HG02943 (cell line): ENCODE measurements around the gene MTR.
"Not testable (repeated sequence)": the region's sequence is repeated elsewhere in the genome, so short reads cannot be mapped to it uniquely, and the experiment has no call there.

Source experiments
- ATAC-seq: cut with Tn5 transposase; IDR thresholded peaks from one replicate; pipeline ENCODE4 v1.9.1; 2021; ENCODE audit warnings: mild to moderate bottlenecking, low read depth, moderate library complexity; ENCODE audit not compliant: unreplicated experiment

MTR gene

DNA sequence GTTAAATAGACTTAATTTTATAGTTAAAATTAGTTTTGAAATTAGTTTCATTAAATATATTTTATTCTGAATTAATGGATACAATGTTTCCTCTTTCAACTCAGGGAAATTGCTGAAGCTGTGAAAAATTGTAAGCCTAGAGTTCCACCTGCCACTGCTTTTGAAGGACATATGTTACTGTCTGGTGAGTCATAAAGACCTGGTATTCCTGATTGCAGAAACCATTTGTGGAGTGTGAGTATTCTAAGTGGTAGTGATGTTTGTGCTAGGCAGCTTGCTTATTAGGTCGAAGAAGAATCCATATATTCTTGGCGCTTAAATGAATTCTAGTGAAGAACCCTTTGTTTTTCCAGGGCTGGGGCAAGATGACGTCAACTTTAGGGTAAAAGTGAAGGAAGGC is 34.0 kb downstream of the MTR start:
- no peak for ATAC-seq

DNA sequence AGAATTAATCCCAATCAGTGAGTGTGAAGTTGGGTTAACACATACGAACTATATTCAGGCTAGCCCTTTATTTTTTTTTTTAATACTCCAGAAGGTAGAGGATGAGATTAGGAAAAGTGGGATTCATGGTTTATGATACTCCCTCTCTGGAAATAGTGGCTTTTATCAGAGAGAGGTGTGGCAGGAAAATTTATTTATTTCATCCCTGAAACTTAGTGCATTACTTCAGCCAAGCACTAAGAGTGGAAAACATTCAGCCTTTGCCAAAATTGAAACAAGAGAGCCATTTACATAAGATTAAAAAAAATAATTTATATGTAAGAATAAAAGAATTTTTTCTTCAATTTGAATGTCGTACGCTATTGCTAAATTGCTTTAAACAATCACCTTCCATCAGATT is 35.0 kb downstream of the MTR start:
- no peak for ATAC-seq

DNA sequence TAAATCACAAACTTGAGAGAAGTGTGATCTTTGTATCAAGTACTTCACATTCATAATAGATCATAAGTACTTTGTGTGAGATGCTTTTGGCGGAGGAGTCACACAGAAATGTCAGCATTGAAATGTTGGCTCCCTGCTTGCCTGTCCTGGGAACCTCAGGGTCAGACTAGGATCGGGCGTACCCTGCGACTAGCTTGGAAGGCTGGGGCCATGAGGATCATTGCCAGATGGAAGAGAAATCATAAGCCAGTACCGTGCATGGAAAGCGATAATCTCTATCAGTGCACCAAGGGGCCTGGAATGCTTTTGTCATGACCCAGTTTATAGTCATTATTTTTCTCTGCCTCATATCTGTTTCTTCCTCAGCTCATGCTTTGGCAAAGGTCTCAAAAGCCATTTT is 35.5 kb downstream of the MTR start:
- no peak for ATAC-seq

DNA sequence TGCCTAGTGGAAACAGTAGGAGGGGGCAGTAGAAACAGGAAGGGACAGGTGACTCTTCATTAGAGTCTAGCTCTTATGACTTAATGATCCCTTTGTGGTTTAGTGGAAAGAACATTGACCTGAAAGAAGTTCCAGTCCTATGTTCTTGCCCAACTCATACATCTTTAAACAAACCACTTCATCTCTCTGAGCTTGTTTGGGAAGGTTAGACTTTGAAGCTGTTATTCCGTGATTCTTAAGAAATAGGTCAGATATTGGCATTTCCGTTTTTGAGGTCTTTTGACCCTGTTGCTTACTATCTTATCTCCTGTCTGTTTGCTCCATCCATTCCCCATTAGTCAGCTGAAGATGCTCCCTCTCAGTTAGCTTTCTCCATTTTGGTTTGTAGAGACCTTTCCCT is 38.5 kb downstream of the MTR start:
- no peak for ATAC-seq

GRCh38 chr1:236834876-236835275 is 39.8 kb downstream of the MTR start:
- ATAC-seq = no peak

DNA sequence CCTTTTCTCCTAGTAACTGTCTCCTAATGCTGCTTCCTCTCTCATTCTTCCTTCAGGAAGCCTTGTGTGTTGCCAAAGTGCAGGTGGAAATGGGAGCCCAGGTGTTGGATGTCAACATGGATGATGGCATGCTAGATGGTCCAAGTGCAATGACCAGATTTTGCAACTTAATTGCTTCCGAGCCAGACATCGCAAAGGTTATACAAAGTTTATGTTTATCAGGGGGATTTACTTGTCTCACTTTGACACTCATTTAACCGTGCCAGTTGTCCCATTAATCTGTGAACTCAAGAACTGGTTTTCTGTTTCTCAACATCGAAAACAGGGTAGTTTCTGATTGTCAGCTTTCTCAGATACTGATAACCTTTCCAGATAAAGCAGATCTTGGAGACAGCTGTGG is 40.4 kb downstream of the MTR start:
- ATAC-seq = no peak

DNA sequence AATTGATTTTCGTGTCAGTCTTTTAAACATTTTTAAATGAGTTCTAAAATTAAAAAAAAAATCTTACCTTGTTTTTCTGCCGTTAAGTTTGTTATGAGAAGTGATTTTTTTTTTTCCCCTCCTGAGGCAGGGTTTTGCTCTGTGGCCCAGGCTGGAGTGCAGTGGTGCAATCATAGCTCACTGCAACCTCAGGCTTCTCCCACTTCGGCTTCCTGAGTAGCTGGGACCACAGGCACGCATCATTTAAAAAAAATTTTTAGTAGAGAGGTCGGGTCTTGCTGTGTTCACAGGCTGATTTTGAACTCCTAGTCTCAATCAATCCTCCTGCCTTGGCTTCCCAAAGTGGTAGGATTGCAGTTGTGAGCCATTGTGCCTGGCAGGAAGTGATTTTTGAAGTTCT is 41.1 kb downstream of the MTR start:
- ATAC-seq = no peak

DNA sequence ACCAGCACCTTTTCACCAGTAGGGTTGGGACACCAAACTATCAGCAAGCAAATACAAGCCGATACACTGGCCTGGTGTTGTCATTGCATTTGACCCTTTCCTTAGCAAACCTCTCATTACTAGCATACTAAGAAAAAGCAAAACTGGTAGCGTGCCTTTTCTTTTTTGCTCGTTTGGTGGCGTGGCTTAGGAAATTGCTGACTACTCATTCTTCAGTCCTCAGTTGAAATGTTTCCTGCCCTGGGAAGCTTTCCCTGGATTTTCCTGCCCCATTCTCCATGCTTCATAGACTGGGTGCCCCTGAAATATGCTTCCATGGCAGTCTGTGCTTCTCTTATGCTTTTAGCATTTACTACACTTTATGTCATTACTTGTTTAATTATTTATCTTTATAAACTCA is 42.0 kb downstream of the MTR start:
- ATAC-seq = no peak

DNA sequence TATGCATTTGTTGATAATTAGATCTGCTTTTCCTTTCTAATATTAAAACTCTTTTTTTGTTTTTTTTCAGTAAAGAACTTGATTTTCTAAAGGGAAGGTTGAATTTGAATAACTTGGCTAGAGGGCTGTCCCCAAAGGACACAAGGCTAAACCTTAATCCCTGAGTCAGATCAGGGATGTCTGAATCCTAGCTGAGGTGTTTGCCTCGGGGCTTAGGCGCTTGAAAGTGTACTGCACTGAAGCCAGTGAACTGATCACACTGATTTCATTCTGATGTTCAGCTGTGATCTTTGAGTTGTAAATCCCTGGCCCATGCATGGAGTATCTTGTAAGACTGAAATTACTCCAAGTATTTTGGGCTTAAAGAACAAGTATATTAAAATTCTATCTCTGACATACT is 42.8 kb downstream of the MTR start:
- no peak for ATAC-seq

GRCh38 chr1:236841341-236841740 is 46.2 kb downstream of the MTR start:
- no peak for ATAC-seq

GRCh38 chr1:236844499-236845271 is 49.6 kb downstream of the MTR start:
- ATAC-seq = no peak

DNA sequence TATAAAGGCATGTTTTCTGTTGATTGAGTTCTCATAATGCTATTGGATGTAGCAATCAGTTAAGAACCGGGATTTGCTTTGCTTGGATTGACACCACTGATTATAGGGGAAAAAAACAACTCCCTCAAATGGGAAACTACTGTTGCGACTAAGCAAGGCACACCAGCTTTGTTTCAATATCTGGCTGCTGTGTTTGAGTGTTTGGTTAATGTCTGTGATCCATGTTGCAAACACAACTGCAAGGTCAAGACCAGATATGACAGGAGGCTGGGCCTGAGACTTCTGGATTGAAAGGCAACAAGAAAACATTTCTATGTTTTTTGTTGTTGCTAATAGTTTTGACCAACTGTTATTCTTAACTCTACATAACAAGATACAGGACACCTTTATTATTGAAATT is 50.7 kb downstream of the MTR start:
- no peak for ATAC-seq

- ATAC-seq = no peak
Observed at GRCh38 chr1:236848274-236848923, 53.3 kb downstream of the MTR start.

GRCh38 chr1:236850077-236850979 is 55.2 kb downstream of the MTR start:
- ATAC-seq = no peak

- no peak for ATAC-seq
Observed at GRCh38 chr1:236851871-236852270, 56.8 kb downstream of the MTR start.

DNA sequence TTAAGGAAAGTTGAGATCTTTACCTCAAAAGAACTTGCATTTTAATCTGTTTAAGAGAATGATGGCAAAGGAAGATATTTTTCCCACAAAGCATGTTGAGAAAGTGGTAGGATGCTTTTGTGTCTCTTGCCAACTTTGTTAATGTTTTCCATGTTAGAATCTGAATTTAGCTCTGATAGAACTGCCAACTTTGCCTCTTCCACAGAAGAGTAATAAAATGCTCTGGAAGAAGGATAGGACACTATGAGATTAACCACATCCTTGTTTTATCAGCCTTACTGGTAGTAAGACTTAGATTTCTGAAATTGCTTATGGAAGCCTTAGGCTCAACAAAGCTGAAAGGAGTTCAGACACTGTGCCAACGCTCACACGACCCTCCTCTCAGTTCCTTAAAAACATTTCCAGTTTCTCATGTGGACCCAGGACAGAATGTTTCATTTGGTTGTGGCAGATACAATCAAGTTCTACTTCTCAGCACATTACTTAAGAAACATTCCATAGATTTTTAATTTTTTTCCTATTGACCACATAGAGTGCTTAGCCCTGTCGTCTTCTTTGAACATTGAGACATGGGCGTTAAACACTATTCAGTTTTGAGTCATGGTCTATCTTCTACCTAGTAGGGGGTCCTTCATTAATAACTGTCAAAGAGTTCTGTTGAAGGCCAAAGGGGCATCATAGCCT is 59.0 kb downstream of the MTR start:
- no peak for ATAC-seq

DNA sequence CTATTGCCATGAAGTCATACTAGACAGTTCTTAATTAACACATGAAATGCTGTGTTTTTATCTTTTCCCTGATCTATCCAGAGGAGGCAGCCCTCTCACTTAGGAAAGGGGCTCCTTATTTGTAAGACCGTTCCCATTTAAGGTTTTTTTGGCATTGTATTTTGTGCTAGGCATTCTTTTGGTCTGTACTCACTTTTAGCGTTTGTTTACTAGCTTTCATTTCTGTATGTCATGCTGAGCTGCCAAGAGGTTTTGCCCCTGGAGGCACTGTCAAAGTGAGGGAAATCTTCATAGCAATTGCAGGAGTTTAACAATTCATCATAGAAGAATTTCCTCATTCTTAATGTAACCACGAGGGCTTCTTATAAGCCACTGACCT is 59.5 kb downstream of the MTR start:
- ATAC-seq = no peak

GRCh38 chr1:236856649-236857048 is 61.6 kb downstream of the MTR start:
- not testable (repeated sequence) for ATAC-seq

- ATAC-seq = no peak
Observed at GRCh38 chr1:236858165-236858564, 63.1 kb downstream of the MTR start.

GRCh38 chr1:236860101-236860500 is 65.0 kb downstream of the MTR start:
- ATAC-seq = no peak

- no peak for ATAC-seq
Observed at GRCh38 chr1:236860674-236861073, 65.6 kb downstream of the MTR start.
